HG03064 (cell line): ENCODE results near the gene ACBD3.
A peak's percentile ranks its signal among the peaks of the same experiment; 100 is the strongest.

ENCODE experiments used
- ATAC-seq: cut with Tn5 transposase; IDR thresholded peaks from one replicate; pipeline ENCODE4 v1.9.1; 2021; ENCODE audit warnings: low read depth; ENCODE audit not compliant: unreplicated experiment

Gene ACBD3

GRCh38 chr1:226117330-226117729 is 69.2 kb downstream of the ACBD3 start:
- ATAC-seq = no peak

- no peak for ATAC-seq
These were observed 69.9 kb downstream of the ACBD3 start for GRCh38 chr1:226116673-226117072.

GRCh38 chr1:226112626-226113025 is 73.9 kb downstream of the ACBD3 start:
- no peak for ATAC-seq

- ATAC-seq = no peak
These were observed 74.7 kb downstream of the ACBD3 start for GRCh38 chr1:226111883-226112261.

GRCh38 chr1:226111098-226111882 is 75.3 kb downstream of the ACBD3 start:
- ATAC-seq = no peak

GRCh38 chr1:226110249-226111097 is 76.1 kb downstream of the ACBD3 start:
- ATAC-seq = peak; percentile 80

- ATAC-seq = peak; percentile 60
These were observed 76.7 kb downstream of the ACBD3 start for GRCh38 chr1:226109829-226110248.

GRCh38 chr1:226108935-226109828 is 77.4 kb downstream of the ACBD3 start:
- ATAC-seq = peak; percentile 5

GRCh38 chr1:226107471-226108460 is 78.8 kb downstream of the ACBD3 start:
- ATAC-seq = no peak

- ATAC-seq = no peak
These were observed 81.8 kb downstream of the ACBD3 start for GRCh38 chr1:226104671-226105121.

- ATAC-seq = no peak
These were observed 85.8 kb downstream of the ACBD3 start for GRCh38 chr1:226100436-226101391.

GRCh38 chr1:226098870-226099835 is 87.4 kb downstream of the ACBD3 start:
- no peak for ATAC-seq

GRCh38 chr1:226097866-226098625 is 88.5 kb downstream of the ACBD3 start:
- ATAC-seq = no peak

GRCh38 chr1:226095286-226095685 is 91.3 kb downstream of the ACBD3 start:
- ATAC-seq = no peak
